ENCODE results near the gene CCDC183.

DNA sequence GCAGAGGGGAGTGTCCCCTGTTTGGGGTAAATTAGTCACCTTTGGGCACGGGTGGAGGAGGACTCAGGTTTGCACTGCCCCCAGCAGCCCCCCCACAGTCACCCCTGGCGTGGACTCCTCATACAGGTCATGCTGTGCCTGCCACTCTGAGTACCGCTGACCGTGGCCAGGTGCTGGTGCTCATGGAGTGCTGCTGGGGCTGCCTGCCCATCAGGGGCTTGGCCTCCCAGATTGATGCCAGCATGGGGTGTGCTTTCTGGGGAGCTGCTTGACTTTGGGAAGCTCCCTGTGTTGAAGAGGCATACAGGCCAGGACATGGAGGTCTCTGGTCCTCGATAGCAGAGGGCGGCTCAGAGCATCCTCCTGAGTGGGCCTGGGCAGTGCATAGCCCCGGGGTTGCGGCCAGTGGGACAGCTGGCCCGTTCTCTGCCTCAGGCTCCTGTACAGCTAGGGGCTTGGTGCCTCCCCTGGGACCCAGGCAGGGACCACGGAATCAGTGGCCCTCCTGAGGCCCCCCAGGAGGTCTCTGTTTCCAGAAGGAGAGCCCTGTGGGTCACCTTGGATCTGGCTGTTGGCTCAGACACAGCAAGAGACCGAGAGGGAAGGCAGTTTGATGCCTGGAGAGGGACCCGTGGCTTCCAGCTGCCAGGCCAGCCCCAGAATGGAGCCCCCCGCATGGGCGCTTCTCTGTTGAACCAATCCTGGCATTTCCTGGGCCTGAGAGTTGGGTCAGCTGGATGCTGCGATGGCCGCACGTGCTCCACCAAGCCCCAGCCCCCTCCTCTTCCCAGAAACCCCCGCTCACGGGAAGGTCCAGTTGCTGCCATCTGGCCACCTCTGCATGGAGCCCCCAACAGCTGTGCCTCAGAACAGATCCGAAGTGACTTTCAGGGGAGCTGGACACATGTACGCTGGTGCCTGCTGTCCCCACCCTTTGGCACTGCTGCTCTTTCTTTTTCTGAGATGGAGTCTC is 40.1 kb downstream of the CCDC183 start:
- TF ChIP-seq, protein P1, sequence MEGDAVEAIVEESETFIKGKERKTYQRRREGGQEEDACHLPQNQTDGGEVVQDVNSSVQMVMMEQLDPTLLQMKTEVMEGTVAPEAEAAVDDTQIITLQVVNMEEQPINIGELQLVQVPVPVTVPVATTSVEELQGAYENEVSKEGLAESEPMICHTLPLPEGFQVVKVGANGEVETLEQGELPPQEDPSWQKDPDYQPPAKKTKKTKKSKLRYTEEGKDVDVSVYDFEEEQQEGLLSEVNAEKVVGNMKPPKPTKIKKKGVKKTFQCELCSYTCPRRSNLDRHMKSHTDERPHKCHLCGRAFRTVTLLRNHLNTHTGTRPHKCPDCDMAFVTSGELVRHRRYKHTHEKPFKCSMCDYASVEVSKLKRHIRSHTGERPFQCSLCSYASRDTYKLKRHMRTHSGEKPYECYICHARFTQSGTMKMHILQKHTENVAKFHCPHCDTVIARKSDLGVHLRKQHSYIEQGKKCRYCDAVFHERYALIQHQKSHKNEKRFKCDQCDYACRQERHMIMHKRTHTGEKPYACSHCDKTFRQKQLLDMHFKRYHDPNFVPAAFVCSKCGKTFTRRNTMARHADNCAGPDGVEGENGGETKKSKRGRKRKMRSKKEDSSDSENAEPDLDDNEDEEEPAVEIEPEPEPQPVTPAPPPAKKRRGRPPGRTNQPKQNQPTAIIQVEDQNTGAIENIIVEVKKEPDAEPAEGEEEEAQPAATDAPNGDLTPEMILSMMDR (IDR thresholded peaks at IDR 0.05; ENCODE audit: poor library complexity, severe bottlenecking): no peak
- no peak for TF ChIP-seq MXI1 (conservative IDR thresholded peaks at IDR 0.05; ENCODE audit: poor library complexity, severe bottlenecking)

All from neural cell (in vitro differentiated cells).